ENCODE data around the gene PAIP1. TPM values are rescaled to one million over a fixed set of nuclear protein-coding genes. Genes with fewer than 3 reads are reported as not detected.
"Not testable (repeated sequence)": the region's sequence is repeated elsewhere in the genome, so short reads cannot be mapped to it uniquely, and the experiment has no call there.

PAIP1 gene
- total RNA-seq, 2 donors from 2014 or later, result 65.0 to 69.8 TPM

GRCh38 chr5:43584166-43584699, 27.4 kb upstream of the PAIP1 start:
- Mint-ChIP-seq H3K36me3 (ENCODE audit: insufficient read depth in 2 of 2) (peaks cover 0 to 2% of the 10 kb centered on the region in 2 donors), H3K27me3 (ENCODE audit: low read depth) (no peaks in the 10 kb centered on the region), H3K4me1 (ENCODE audit: low read depth) (no peaks in the 10 kb centered on the region), H3K9me3 (no peaks in the 10 kb centered on the region), H3K27ac (no peak overlapping the region), H3K4me3 (no peak overlapping the region)
- no peak for DNase-seq
- no peak for ATAC-seq (replicated peaks in 1 of 2)

GRCh38 chr5:43583724-43584123, 26.8 kb upstream of the PAIP1 start:
- H3K4me3 Mint-ChIP-seq, result no peak overlapping the region
- peaks cover 0 to 2% of the 10 kb centered on the region in 2 donors for H3K36me3 Mint-ChIP-seq (ENCODE audit: insufficient read depth in 2 of 2)
- ATAC-seq (replicated peaks in 1 of 2) (no peak), DNase-seq (no peak)
- H3K27me3 Mint-ChIP-seq (ENCODE audit: low read depth), result no peaks in the 10 kb centered on the region
- no peaks in the 10 kb centered on the region for H3K4me1 Mint-ChIP-seq (ENCODE audit: low read depth)
- H3K9me3 Mint-ChIP-seq, result no peaks in the 10 kb centered on the region
- H3K27ac Mint-ChIP-seq, result no peak overlapping the region

GRCh38 chr5:43582082-43583005, 25.5 kb upstream of the PAIP1 start:
- DNase-seq, result no peak
- no peaks in the 10 kb centered on the region for H3K4me1 Mint-ChIP-seq (ENCODE audit: low read depth)
- no peak for ATAC-seq (replicated peaks in 1 of 2)

GRCh38 chr5:43581398-43581797, 24.5 kb upstream of the PAIP1 start:
- DNase-seq, result no peak
- H3K9me3 Mint-ChIP-seq, result no peaks in the 10 kb centered on the region
- peaks cover 0 to 2% of the 10 kb centered on the region in 2 donors for H3K36me3 Mint-ChIP-seq (ENCODE audit: insufficient read depth in 2 of 2)
- no peaks in the 10 kb centered on the region for H3K4me1 Mint-ChIP-seq (ENCODE audit: low read depth)
- H3K27ac Mint-ChIP-seq, result no peak overlapping the region
- H3K27me3 Mint-ChIP-seq (ENCODE audit: low read depth), result no peaks in the 10 kb centered on the region
- H3K4me3 Mint-ChIP-seq, result no peak overlapping the region
- no peak for ATAC-seq (replicated peaks in 1 of 2)

More at GRCh38 chr5:43582082-43583005, 25.5 kb upstream of the PAIP1 start:
- Mint-ChIP-seq H3K9me3 (no peaks in the 10 kb centered on the region), H3K4me3 (no peak overlapping the region), H3K36me3 (ENCODE audit: insufficient read depth in 2 of 2) (peaks cover 0 to 2% of the 10 kb centered on the region in 2 donors), H3K27me3 (ENCODE audit: low read depth) (no peaks in the 10 kb centered on the region), H3K27ac (no peak overlapping the region)

- not testable (repeated sequence) for H3K4me1 Mint-ChIP-seq (ENCODE audit: low read depth); ATAC-seq (replicated peaks in 1 of 2); H3K36me3 Mint-ChIP-seq (ENCODE audit: insufficient read depth in 2 of 2); H3K9me3 Mint-ChIP-seq; H3K4me3 Mint-ChIP-seq; DNase-seq; H3K27ac Mint-ChIP-seq; H3K27me3 Mint-ChIP-seq (ENCODE audit: low read depth)
Observed at GRCh38 chr5:43580402-43581210, 23.7 kb upstream of the PAIP1 start.

GRCh38 chr5:43573058-43573457, 16.2 kb upstream of the PAIP1 start:
- no peaks in the 10 kb centered on the region for H3K9me3 Mint-ChIP-seq
- no peak for ATAC-seq (replicated peaks in 1 of 2)

DNA sequence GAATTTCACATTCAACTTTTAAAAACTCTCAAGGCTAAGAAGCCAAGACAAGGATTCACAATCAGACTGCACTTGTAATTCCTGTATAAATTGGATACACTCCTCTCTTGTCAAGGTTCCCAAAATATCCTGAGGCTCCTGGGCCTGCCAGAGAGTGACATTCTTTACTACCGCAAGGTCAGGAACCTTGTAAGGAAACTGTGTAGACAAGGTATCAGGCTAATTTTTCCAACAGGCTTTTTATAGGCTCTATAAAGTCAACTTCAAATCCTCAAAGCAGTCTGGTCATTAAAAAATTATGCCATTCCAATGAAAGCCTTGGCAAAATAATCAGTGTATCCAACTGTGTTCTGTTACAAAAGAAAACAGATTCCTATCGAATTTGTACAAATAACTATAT, 15.5 kb upstream of the PAIP1 start:
- H3K9me3 Mint-ChIP-seq, result no peaks in the 10 kb centered on the region

More at GRCh38 chr5:43573058-43573457, 16.2 kb upstream of the PAIP1 start:
- Mint-ChIP-seq H3K36me3 (ENCODE audit: insufficient read depth in 2 of 2) (peaks cover 2 to 10% of the 10 kb centered on the region in 2 donors), H3K27ac (no peak overlapping the region), H3K4me3 (no peak overlapping the region), H3K4me1 (ENCODE audit: low read depth) (no peaks in the 10 kb centered on the region), H3K27me3 (ENCODE audit: low read depth) (no peaks in the 10 kb centered on the region)
- no peak for DNase-seq

GRCh38 chr5:43571237-43571636, 14.4 kb upstream of the PAIP1 start:
- H3K9me3 Mint-ChIP-seq, result peaks cover 0 to 2% of the 10 kb centered on the region in 2 donors
- ATAC-seq (replicated peaks in 1 of 2), result no peak
- peaks cover 4 to 10% of the 10 kb centered on the region in 2 donors for H3K36me3 Mint-ChIP-seq (ENCODE audit: insufficient read depth in 2 of 2)
- no peak overlapping the region for H3K4me3 Mint-ChIP-seq
- no peaks in the 10 kb centered on the region for H3K4me1 Mint-ChIP-seq (ENCODE audit: low read depth)
- DNase-seq, result no peak
- no peak overlapping the region for H3K27ac Mint-ChIP-seq
- no peaks in the 10 kb centered on the region for H3K27me3 Mint-ChIP-seq (ENCODE audit: low read depth)

More for the DNA sequence above, 15.5 kb upstream of the PAIP1 start:
- H3K4me3 Mint-ChIP-seq, result no peak overlapping the region
- no peak for DNase-seq
- no peak for ATAC-seq (replicated peaks in 1 of 2)
- peaks cover 2 to 10% of the 10 kb centered on the region in 2 donors for H3K36me3 Mint-ChIP-seq (ENCODE audit: insufficient read depth in 2 of 2)
- no peaks in the 10 kb centered on the region for H3K27me3 Mint-ChIP-seq (ENCODE audit: low read depth)
- no peak overlapping the region for H3K27ac Mint-ChIP-seq
- H3K4me1 Mint-ChIP-seq (ENCODE audit: low read depth), result no peaks in the 10 kb centered on the region

GRCh38 chr5:43570450-43571158, 13.7 kb upstream of the PAIP1 start:
- Mint-ChIP-seq H3K36me3 (ENCODE audit: insufficient read depth in 2 of 2) (peaks cover 5 to 7% of the 10 kb centered on the region in 2 donors), H3K27me3 (ENCODE audit: low read depth) (no peaks in the 10 kb centered on the region), H3K27ac (no peak overlapping the region), H3K9me3 (peaks cover 0 to 3% of the 10 kb centered on the region in 2 donors), H3K4me1 (ENCODE audit: low read depth) (no peaks in the 10 kb centered on the region), H3K4me3 (no peak overlapping the region)
- ATAC-seq (replicated peaks in 1 of 2), result no peak
- no peak for DNase-seq

DNA sequence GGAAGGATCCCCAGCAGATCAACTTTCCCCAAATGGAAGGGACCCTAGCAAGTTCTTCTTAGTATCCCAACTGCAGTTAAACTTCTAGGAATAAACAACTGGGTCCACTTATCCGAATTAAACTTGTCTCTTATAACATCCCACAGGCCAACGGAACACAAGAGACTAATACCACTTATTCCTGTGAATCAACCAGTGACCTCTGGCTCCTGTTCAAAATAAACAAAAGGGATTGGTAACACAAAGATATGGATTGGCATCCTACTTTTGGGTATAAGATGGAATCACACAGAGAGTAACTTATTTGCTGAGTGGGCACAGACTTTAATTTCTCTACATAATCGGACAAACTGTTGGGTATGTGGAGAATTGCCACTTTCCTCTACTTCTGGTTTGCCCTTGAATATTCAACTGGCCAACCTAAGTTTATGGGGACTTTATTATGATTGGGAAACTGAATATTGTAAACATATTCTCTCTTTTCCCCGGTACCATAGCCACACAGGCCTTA, 12.4 kb upstream of the PAIP1 start:
- Mint-ChIP-seq H3K36me3 (ENCODE audit: insufficient read depth in 2 of 2) (peaks cover 0 to 3% of the 10 kb centered on the region in 2 donors), H3K9me3 (peaks cover 0 to 3% of the 10 kb centered on the region in 2 donors), H3K27ac (no peak overlapping the region), H3K4me1 (ENCODE audit: low read depth) (no peaks in the 10 kb centered on the region), H3K4me3 (no peak overlapping the region), H3K27me3 (ENCODE audit: low read depth) (no peaks in the 10 kb centered on the region)
- no peak for DNase-seq
- no peak for ATAC-seq (replicated peaks in 1 of 2)

- no peak for DNase-seq
- H3K36me3 Mint-ChIP-seq (ENCODE audit: insufficient read depth in 2 of 2), result peaks cover 0 to 3% of the 10 kb centered on the region in 2 donors
- no peak for ATAC-seq (replicated peaks in 1 of 2)
- no peak overlapping the region for H3K4me3 Mint-ChIP-seq
- no peak overlapping the region for H3K27ac Mint-ChIP-seq
- H3K4me1 Mint-ChIP-seq (ENCODE audit: low read depth), result no peaks in the 10 kb centered on the region
- no peaks in the 10 kb centered on the region for H3K27me3 Mint-ChIP-seq (ENCODE audit: low read depth)
- H3K9me3 Mint-ChIP-seq, result peaks cover 0 to 3% of the 10 kb centered on the region in 2 donors
Observed at GRCh38 chr5:43567967-43568366, 11.1 kb upstream of the PAIP1 start.

DNA sequence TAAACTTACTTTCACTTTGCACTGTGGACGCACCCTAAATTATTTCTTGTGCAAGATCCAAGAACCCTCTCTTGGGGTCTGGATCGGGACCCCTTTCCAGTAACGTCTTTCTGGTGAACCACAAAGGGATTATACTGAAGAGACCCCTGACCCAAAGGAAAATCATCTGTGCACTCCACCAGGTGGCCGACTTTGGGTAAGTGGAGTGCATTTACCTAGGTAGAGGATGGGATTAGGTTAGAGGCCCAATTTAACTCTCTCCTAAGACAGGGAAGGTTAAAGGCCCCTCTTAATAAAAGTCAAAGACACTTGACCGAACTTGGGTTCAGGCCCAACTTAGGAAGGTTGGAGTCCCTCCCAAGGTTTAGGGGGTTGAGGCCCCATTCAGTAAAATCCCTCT, 8.2 kb upstream of the PAIP1 start:
- Mint-ChIP-seq H3K27ac (no peak overlapping the region), H3K4me1 (ENCODE audit: low read depth) (no peaks in the 10 kb centered on the region), H3K27me3 (ENCODE audit: low read depth) (no peaks in the 10 kb centered on the region), H3K36me3 (ENCODE audit: insufficient read depth in 2 of 2) (peaks cover 0 to 3% of the 10 kb centered on the region in 2 donors), H3K9me3 (peaks cover 0 to 3% of the 10 kb centered on the region in 2 donors), H3K4me3 (no peak overlapping the region)
- ATAC-seq (replicated peaks in 1 of 2), result no peak
- DNase-seq, result no peak

All from activated T-cell treated with anti-CD3 and anti-CD28 coated beads, Interleukin-2, amount 50 U/mL, for 72 hours (primary cell).